Measurements from ENCODE around the gene MEOX2. TPM values are rescaled to one million over a fixed set of nuclear protein-coding genes. Genes with fewer than 3 reads are reported as not detected.

Gene MEOX2
- total and polyA plus RNA-seq, 2 of the 13 experiments (the other 11 are each of a cell fraction or from before 2014, with no cell fraction given): not detected

- Histone ChIP-seq H3K79me2 (ENCODE audit: insufficient read depth, low read length) (no peaks in the 10 kb centered on the region), H2AFZ (ENCODE audit: low read length) (no peak overlapping the region), H3K9me3 (ENCODE audit: low read length) (peaks cover 54% of the 10 kb centered on the region), H3K36me3 (replicated peaks in 1 of 2; ENCODE audit: control insufficient read depth in 1 of 2, insufficient read depth in 2 of 2, low read length in 2 of 2) (no peaks in the 10 kb centered on the region), H3K4me3 (replicated peaks in 1 of 3; ENCODE audit: insufficient read depth in 1 of 3, low read depth in 2 of 3, low read length in 3 of 3) (no peak overlapping the region), H4K20me1 (ENCODE audit: insufficient read depth, low read length) (no peaks in the 10 kb centered on the region), H3K4me1 (ENCODE audit: insufficient read depth, low read length) (no peaks in the 10 kb centered on the region), H3K9ac (ENCODE audit: insufficient read depth, low read depth, low read length) (no peak overlapping the region), H3K27me3 (ENCODE audit: control insufficient read depth in 1 of 2, insufficient read depth in 2 of 2, low read length in 2 of 2) (no peaks in the 10 kb centered on the region), H3K4me2 (ENCODE audit: low read depth, low read length) (no peak overlapping the region), H3K27ac (ENCODE audit: extremely low read length, insufficient read depth, low read length) (no peak overlapping the region)
- 0% methylated on average over 1 of the region's 1 CpG for WGBS (ENCODE audit: low lambda C conversion rate)
- intact Hi-C loops (cut with micrococcal nuclease; ENCODE audit: unreplicated experiment): loop anchor here (10.0 kb wide), 1 partner anchor 61 kb away; the partner anchor contains the start of gene AGMO
- FAIRE-seq: no peak
- no peak for ATAC-seq
- POLR2A ChIA-PET: no interaction called here
- in situ Hi-C loops (cut with HindIII; ENCODE audit: extremely low pct_ligation_motif_present, low pct_unique_long_range_greater_than_20kb): no loop called here
- no TSS peak for BruUV-seq (replicated peaks)
- CTCF ChIA-PET (ENCODE audit: low intra/inter-chr PET ratio, low total read pairs): no interaction called here
- DNase-seq (ENCODE audit: low spot score): no peak
- TF ChIP-seq ZNF281 (CRISPR knock-in tag; IDR thresholded peaks at IDR 0.05; ENCODE audit: borderline replicate concordance): no peak
- no peak for TF ChIP-seq ZNF652 (CRISPR knock-in tag; IDR thresholded peaks at IDR 0.05; ENCODE audit: borderline replicate concordance, low read depth)
- TF ChIP-seq, protein P1, sequence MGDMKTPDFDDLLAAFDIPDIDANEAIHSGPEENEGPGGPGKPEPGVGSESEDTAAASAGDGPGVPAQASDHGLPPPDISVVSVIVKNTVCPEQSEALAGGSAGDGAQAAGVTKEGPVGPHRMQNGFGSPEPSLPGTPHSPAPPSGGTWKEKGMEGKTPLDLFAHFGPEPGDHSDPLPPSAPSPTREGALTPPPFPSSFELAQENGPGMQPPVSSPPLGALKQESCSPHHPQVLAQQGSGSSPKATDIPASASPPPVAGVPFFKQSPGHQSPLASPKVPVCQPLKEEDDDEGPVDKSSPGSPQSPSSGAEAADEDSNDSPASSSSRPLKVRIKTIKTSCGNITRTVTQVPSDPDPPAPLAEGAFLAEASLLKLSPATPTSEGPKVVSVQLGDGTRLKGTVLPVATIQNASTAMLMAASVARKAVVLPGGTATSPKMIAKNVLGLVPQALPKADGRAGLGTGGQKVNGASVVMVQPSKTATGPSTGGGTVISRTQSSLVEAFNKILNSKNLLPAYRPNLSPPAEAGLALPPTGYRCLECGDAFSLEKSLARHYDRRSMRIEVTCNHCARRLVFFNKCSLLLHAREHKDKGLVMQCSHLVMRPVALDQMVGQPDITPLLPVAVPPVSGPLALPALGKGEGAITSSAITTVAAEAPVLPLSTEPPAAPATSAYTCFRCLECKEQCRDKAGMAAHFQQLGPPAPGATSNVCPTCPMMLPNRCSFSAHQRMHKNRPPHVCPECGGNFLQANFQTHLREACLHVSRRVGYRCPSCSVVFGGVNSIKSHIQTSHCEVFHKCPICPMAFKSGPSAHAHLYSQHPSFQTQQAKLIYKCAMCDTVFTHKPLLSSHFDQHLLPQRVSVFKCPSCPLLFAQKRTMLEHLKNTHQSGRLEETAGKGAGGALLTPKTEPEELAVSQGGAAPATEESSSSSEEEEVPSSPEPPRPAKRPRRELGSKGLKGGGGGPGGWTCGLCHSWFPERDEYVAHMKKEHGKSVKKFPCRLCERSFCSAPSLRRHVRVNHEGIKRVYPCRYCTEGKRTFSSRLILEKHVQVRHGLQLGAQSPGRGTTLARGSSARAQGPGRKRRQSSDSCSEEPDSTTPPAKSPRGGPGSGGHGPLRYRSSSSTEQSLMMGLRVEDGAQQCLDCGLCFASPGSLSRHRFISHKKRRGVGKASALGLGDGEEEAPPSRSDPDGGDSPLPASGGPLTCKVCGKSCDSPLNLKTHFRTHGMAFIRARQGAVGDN (CRISPR knock-in tag; IDR thresholded peaks at IDR 0.05): no peak
- TF ChIP-seq RNF2 (conservative IDR thresholded peaks at IDR 0.05; ENCODE audit: low read depth): no peak
- no peak for TF ChIP-seq GATA4 (IDR thresholded peaks at IDR 0.05; ENCODE audit: borderline replicate concordance, low read depth)
- TF ChIP-seq NFKB2 (CRISPR knock-in tag; IDR thresholded peaks at IDR 0.05; ENCODE audit: borderline replicate concordance): no peak
- TF ChIP-seq, protein P2, sequence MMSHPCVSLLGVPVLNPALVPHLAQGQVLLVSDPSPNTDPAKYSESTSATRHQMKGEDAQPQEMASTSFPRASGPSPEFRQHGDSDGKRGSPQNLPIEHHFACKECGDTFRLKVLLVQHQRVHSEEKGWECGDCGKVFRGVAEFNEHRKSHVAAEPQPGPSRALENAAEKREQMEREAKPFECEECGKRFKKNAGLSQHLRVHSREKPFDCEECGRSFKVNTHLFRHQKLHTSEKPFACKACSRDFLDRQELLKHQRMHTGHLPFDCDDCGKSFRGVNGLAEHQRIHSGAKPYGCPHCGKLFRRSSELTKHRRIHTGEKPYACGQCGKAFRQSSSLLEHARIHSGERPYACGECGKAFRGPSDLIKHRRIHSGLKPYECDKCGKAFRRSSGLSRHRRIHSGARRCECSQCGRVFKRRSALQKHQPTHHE (CRISPR knock-in tag; IDR thresholded peaks at IDR 0.05; ENCODE audit: borderline replicate concordance): no peak
- TF ChIP-seq, protein P3, sequence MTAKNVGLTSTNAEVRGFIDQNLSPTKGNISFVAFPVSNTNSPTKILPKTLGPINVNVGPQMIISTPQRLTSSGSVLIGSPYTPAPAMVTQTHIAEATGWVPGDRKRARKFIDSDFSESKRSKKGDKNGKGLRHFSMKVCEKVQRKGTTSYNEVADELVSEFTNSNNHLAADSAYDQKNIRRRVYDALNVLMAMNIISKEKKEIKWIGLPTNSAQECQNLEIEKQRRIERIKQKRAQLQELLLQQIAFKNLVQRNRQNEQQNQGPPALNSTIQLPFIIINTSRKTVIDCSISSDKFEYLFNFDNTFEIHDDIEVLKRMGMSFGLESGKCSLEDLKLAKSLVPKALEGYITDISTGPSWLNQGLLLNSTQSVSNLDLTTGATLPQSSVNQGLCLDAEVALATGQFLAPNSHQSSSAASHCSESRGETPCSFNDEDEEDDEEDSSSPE (CRISPR knock-in tag; IDR thresholded peaks at IDR 0.05): no peak
- no peak for TF ChIP-seq RAD51 (IDR thresholded peaks at IDR 0.05; ENCODE audit: borderline replicate concordance)
- TF ChIP-seq THRA (CRISPR knock-in tag; IDR thresholded peaks at IDR 0.05; ENCODE audit: borderline replicate concordance): no peak
- no peak for TF ChIP-seq ZNF792 (CRISPR knock-in tag; IDR thresholded peaks at IDR 0.05)
- TF ChIP-seq ZNF530 (CRISPR knock-in tag; IDR thresholded peaks at IDR 0.05; ENCODE audit: low read depth): no peak
Measured at GRCh38 chr7:15625466-15625865, 61.0 kb downstream of the MEOX2 start.
